H9 (cell line): Measurements from ENCODE around the gene CLN5. TPM values are rescaled to one million over a fixed set of nuclear protein-coding genes. Genes with fewer than 3 reads are reported as not detected.

Experiments
- DNase-seq: peaks from one replicate; pipeline ENCODE4 v3.0.0-alpha.2; 2017
- H2AFZ ChIP-seq: one replicate; pipeline ENCODE4 v1.6.1; 2013; ENCODE audit warnings: mild to moderate bottlenecking, low read length, control low read depth, moderate library complexity
- H2AK5ac ChIP-seq: 2 replicates; pipeline ENCODE4 v1.6.1; 2013; ENCODE audit warnings: low read length, control low read depth, mixed read lengths; ENCODE audit not compliant: insufficient read length
- H2BK120ac ChIP-seq: one replicate; pipeline ENCODE4 v1.6.1; 2013; ENCODE audit warnings: low read depth, mild to moderate bottlenecking, low read length, control low read depth, inconsistent platforms; ENCODE audit not compliant: poor library complexity, severe bottlenecking
- H2BK12ac ChIP-seq: 2 replicates; pipeline ENCODE4 v1.6.1; 2013; ENCODE audit warnings: low read length, control low read depth, mixed read lengths, low read depth; ENCODE audit not compliant: insufficient read length
- H2BK15ac ChIP-seq: 2 replicates; pipeline ENCODE4 v1.6.1; 2013; ENCODE audit warnings: low read depth, low read length, control low read depth
- H2BK20ac ChIP-seq: one replicate; pipeline ENCODE4 v1.6.1; 2013; ENCODE audit warnings: low read depth, mild to moderate bottlenecking, low read length, control low read depth, inconsistent platforms; ENCODE audit not compliant: poor library complexity, severe bottlenecking
- H2BK5ac ChIP-seq: 2 replicates; pipeline ENCODE4 v1.6.1; 2013; ENCODE audit warnings: low read length, control low read depth, mixed read lengths; ENCODE audit not compliant: insufficient read length
- H3K14ac ChIP-seq: 2 replicates; pipeline ENCODE4 v1.6.1; 2013; ENCODE audit warnings: low read length, control low read depth; ENCODE audit not compliant: insufficient read depth
- H3K18ac ChIP-seq: 2 replicates; pipeline ENCODE4 v1.6.1; 2013; ENCODE audit warnings: low read depth, mild to moderate bottlenecking, mixed read lengths, low read length, control low read depth; ENCODE audit not compliant: insufficient read length
- H3K23ac ChIP-seq: 2 replicates; pipeline ENCODE4 v1.6.1; 2013; ENCODE audit warnings: low read length, control low read depth, mixed read lengths, low read depth; ENCODE audit not compliant: insufficient read length
- H3K23me2 ChIP-seq: 2 replicates; pipeline ENCODE4 v1.6.1; 2013; ENCODE audit warnings: low read depth, mild to moderate bottlenecking, mixed read lengths, low read length, control low read depth; ENCODE audit not compliant: insufficient read length, poor library complexity, severe bottlenecking
- H3K27ac ChIP-seq: 2 replicates; pipeline ENCODE4 v1.5.1; 2013; ENCODE audit warnings: low read length, control low read depth, mixed read lengths, low read depth; ENCODE audit not compliant: insufficient read length
- H3K27me3 ChIP-seq: 2 replicates; pipeline ENCODE4 v1.6.1; 2013; ENCODE audit warnings: low read length, control low read depth, inconsistent platforms; ENCODE audit not compliant: insufficient read depth
- H3K4ac ChIP-seq: 2 replicates; pipeline ENCODE4 v1.6.1; 2013; ENCODE audit warnings: low read depth, mild to moderate bottlenecking, control low read depth, inconsistent platforms, low read length, moderate library complexity
- H3K4me1 ChIP-seq: 2 replicates; pipeline ENCODE4 v1.6.1; 2013; ENCODE audit warnings: low read length, control low read depth, inconsistent platforms; ENCODE audit not compliant: insufficient read depth
- H3K4me2 ChIP-seq: 2 replicates; pipeline ENCODE4 v1.6.1; 2013; ENCODE audit warnings: low read length, control low read depth, mixed read lengths; ENCODE audit not compliant: insufficient read length, insufficient read depth
- H3K56ac ChIP-seq: 2 replicates; pipeline ENCODE4 v1.6.1; 2013; ENCODE audit warnings: low read depth, mild to moderate bottlenecking, mixed read lengths, low read length, control low read depth; ENCODE audit not compliant: insufficient read length
- H3K79me1 ChIP-seq: 2 replicates; pipeline ENCODE4 v1.6.1; 2013; ENCODE audit warnings: low read depth, mild to moderate bottlenecking, moderate library complexity, low read length, control low read depth, inconsistent platforms; ENCODE audit not compliant: insufficient read depth, poor library complexity, severe bottlenecking
- H3K79me2 ChIP-seq: 2 replicates; pipeline ENCODE4 v1.6.1; 2013; ENCODE audit warnings: low read length, control low read depth, inconsistent platforms; ENCODE audit not compliant: insufficient read depth
- H3K9ac ChIP-seq: 2 replicates; pipeline ENCODE4 v1.6.1; 2013; ENCODE audit warnings: low read length, control low read depth, mixed read lengths; ENCODE audit not compliant: insufficient read length; ENCODE audit errors: extremely low read depth
- H3K9me3 ChIP-seq: one replicate; pipeline ENCODE4 v1.6.1; 2013; ENCODE audit warnings: low read depth, low read length, inconsistent platforms; ENCODE audit not compliant: control insufficient read depth
- H3T11ph ChIP-seq: one replicate; pipeline ENCODE4 v1.6.1; 2013; ENCODE audit warnings: mild to moderate bottlenecking, low read length, control low read depth, inconsistent platforms
- H4K20me1 ChIP-seq: one replicate; pipeline ENCODE4 v1.6.1; 2013; ENCODE audit not compliant: control insufficient read depth, insufficient read length, insufficient read depth
- H4K5ac ChIP-seq: 2 replicates; pipeline ENCODE4 v1.6.1; 2013; ENCODE audit warnings: low read depth, mild to moderate bottlenecking, mixed read lengths, low read length, control low read depth; ENCODE audit not compliant: insufficient read length
- H4K8ac ChIP-seq: replicated peaks from 2 replicates; pipeline ENCODE4 v1.6.1; 2013; ENCODE audit warnings: low read length, control low read depth, mixed read lengths, low read depth; ENCODE audit not compliant: insufficient read length
- H4K91ac ChIP-seq: 2 replicates; pipeline ENCODE4 v1.6.1; 2013; ENCODE audit warnings: low read depth, mild to moderate bottlenecking, moderate library complexity, mixed read lengths, low read length, control low read depth; ENCODE audit not compliant: insufficient read length
- H3K27ac Mint-ChIP-seq, 3 experiments: 2 replicates in 2 of 3; 3 replicates in 1 of 3; pipeline ENCODE4 v1.8.0; 2020 to 2021; ENCODE audit warnings: mixed read lengths in 3 of 3, mild to moderate bottlenecking in 1 of 3, moderate library complexity in 1 of 3
- H3K27me3 Mint-ChIP-seq: 2 replicates; pipeline ENCODE4 v1.8.0; 2021; ENCODE audit warnings: low read depth, mild to moderate bottlenecking, moderate library complexity, mixed read lengths
- H3K36me3 Mint-ChIP-seq, 3 experiments: 2 replicates in 2 of 3; 3 replicates in 1 of 3; pipeline ENCODE4 v1.8.0; 2020 to 2021; ENCODE audit warnings: low read depth in 3 of 3, mixed read lengths in 3 of 3; ENCODE audit not compliant: insufficient read depth in 1 of 3
- H3K4me1 Mint-ChIP-seq, 2 experiments: 2 replicates each; pipeline ENCODE4 v1.8.0; 2020; ENCODE audit warnings: mixed read lengths in 2 of 2
- H3K4me3 Mint-ChIP-seq, 2 experiments: 2 replicates in 1 of 2; 3 replicates in 1 of 2; pipeline ENCODE4 v1.8.0; 2020 to 2021; ENCODE audit warnings: mild to moderate bottlenecking in 2 of 2, mixed read lengths in 2 of 2, moderate library complexity in 1 of 2
- H3K9me3 Mint-ChIP-seq, 2 experiments: 2 replicates in 1 of 2; 3 replicates in 1 of 2; pipeline ENCODE4 v1.8.0; 2020; ENCODE audit warnings: mild to moderate bottlenecking in 2 of 2, mixed read lengths in 2 of 2, moderate library complexity in 1 of 2
- CTCF ChIP-seq: fragments of 200-600 bp; sonication (generic); conservative IDR thresholded peaks from 3 replicates; pipeline ENCODE4 v1.8.0; 2021; ENCODE audit warnings: antibody characterized with exemption, mild to moderate bottlenecking
- WGBS: extraction: QIAGEN DNeasy Blood & Tissue Kit; methylation state at CpG from one replicate; pipeline ENCODE4 v1.1.7; 2013; ENCODE audit warnings: missing lambda C conversion rate, low lambda C conversion rate, mixed read lengths; ENCODE audit not compliant: insufficient read length; ENCODE audit errors: extremely low coverage; 5-methylcytosine and 5-hydroxymethylcytosine counted together
- total RNA-seq: library from RNA; stranded (reverse); gene quantifications from 2 replicates; pipeline ENCODE4 v1.2.1, GENCODE V29; 2021

Gene CLN5
- total RNA-seq, 1 experiment from 2014 or later, result 8.3 TPM

- no peaks in the 10 kb centered on the region for H3K4me1 Mint-ChIP-seq
- no peak overlapping the region for H3K18ac ChIP-seq
- no peak overlapping the region for H3K27ac ChIP-seq
- no peaks in the 10 kb centered on the region for H3K36me3 Mint-ChIP-seq
- H2BK5ac ChIP-seq, result no peak overlapping the region
- H2AK5ac ChIP-seq, result no peak overlapping the region
- no peaks in the 10 kb centered on the region for H3K79me2 ChIP-seq
- no peak overlapping the region for H4K5ac ChIP-seq
- H3K27ac Mint-ChIP-seq, result no peak overlapping the region
- no peak for TF ChIP-seq CTCF
- no peak overlapping the region for H3K4ac ChIP-seq
- H3K79me1 ChIP-seq, result no peaks in the 10 kb centered on the region
- H3K23me2 ChIP-seq, result no peaks in the 10 kb centered on the region
- no peak overlapping the region for H2BK15ac ChIP-seq
- H3K27me3 Mint-ChIP-seq, result peaks cover 2% of the 10 kb centered on the region; the same call in 1 of the 2 replicates
- no peak overlapping the region for H3K23ac ChIP-seq
- H3K4me2 ChIP-seq, result no peak overlapping the region
- no peaks in the 10 kb centered on the region for H3K4me1 ChIP-seq
- H3K4me3 Mint-ChIP-seq, result no peak overlapping the region
- no peak overlapping the region for H4K8ac ChIP-seq
- no peak overlapping the region for H4K91ac ChIP-seq
- H3T11ph ChIP-seq, result no peak overlapping the region
- H2BK120ac ChIP-seq, result no peak overlapping the region
- H2AFZ ChIP-seq, result no peak overlapping the region
- no peak overlapping the region for H2BK20ac ChIP-seq
- no peak overlapping the region for H3K9ac ChIP-seq
- peaks cover 2 to 3% of the 10 kb centered on the region in 2 experiments; a peak in 3 of 5 replicates for H3K9me3 Mint-ChIP-seq
- DNase-seq, result no peak
- WGBS, result no CpG with 5 or more reads among the region's 2 CpGs
- no peaks in the 10 kb centered on the region for H4K20me1 ChIP-seq
- H2BK12ac ChIP-seq, result no peak overlapping the region
- H3K14ac ChIP-seq, result no peak overlapping the region
- no peaks in the 10 kb centered on the region for H3K9me3 ChIP-seq
- no peaks in the 10 kb centered on the region for H3K27me3 ChIP-seq
- no peak overlapping the region for H3K56ac ChIP-seq
These were observed 41.8 kb upstream of the CLN5 start for GRCh38 chr13:76950101-76950500.
